ENCODE results near the gene SRGAP1. TPM values are rescaled to one million over a fixed set of nuclear protein-coding genes. Genes with fewer than 3 reads are reported as not detected.
"Not testable (repeated sequence)": the region's sequence is repeated elsewhere in the genome, so short reads cannot be mapped to it uniquely, and the experiment has no call there.

SRGAP1 gene
- total RNA-seq, 8 experiments from 2014 or later, result 2.2 to 11.4 (median 8.3) TPM

- in situ Hi-C loops (cut with MboI; ENCODE audit: low pct_unique_long_range_greater_than_20kb in 2 of 9, low sequenced_read_pairs in 9 of 9, unreplicated experiment in 9 of 9), result loop anchor here in 8 of 9 experiments (10.0 to 25.0 kb wide), 5 partner anchors 332 to 545 kb away; partner anchors contain the start of gene C12orf56 (in 3 of the 8)
- WGBS, 10 experiments, result 87 to 98% (median 95%) methylated on average over 5 to 15 of the region's 17 CpGs; no CpG with 5 or more reads in 2 of the 10 experiments
- H3K4me1 ChIP-seq (replicated peaks in 1 of 2); H3K27ac ChIP-seq; H3K4me3 ChIP-seq; ATAC-seq (replicated peaks in 6 of 8): not testable (repeated sequence)
Observed at GRCh38 chr12:63842750-63843149, 1.8 kb upstream of the SRGAP1 start.

GRCh38 chr12:63843254-63843720, 1.2 kb upstream of the SRGAP1 start:
- WGBS, 10 experiments, result 27 to 90% (median 47%) methylated on average over 3 to 10 of the region's 28 CpGs; no CpG with 5 or more reads in 3 of the 10 experiments
- ATAC-seq (replicated peaks in 6 of 8), result no peak
- H3K4me1 ChIP-seq (replicated peaks in 1 of 2), result peaks cover 4 to 9% of the 10 kb centered on the region in 2 donors
- in situ Hi-C loops (cut with MboI; ENCODE audit: low pct_unique_long_range_greater_than_20kb in 2 of 9, low sequenced_read_pairs in 9 of 9, unreplicated experiment in 9 of 9), result loop anchor here in 8 of 9 experiments (10.0 to 25.0 kb wide), 5 partner anchors 332 to 544 kb away; partner anchors contain the start of gene C12orf56 (in 3 of the 8)
- peak overlapping the region in 1 of 2 donors; percentile 0 for H3K27ac ChIP-seq
- peak overlapping the region; percentile 58 to 96 (median 71) for H3K4me3 ChIP-seq

GRCh38 chr12:63843721-63844390, 644 bp upstream of the SRGAP1 start:
- peak; percentile 86 to 91 (median 89) for ATAC-seq (replicated peaks in 6 of 8)
- Histone ChIP-seq H3K4me3 (peak overlapping the region; percentile 58 to 96 (median 71)), H3K27ac (peak overlapping the region; percentile 13 to 55), H3K4me1 (replicated peaks in 1 of 2) (peaks cover 4 to 9% of the 10 kb centered on the region in 2 donors)
- in situ Hi-C loops (cut with MboI; ENCODE audit: low pct_unique_long_range_greater_than_20kb in 2 of 9, low sequenced_read_pairs in 9 of 9, unreplicated experiment in 9 of 9), result loop anchor here in 8 of 9 experiments (10.0 to 25.0 kb wide), 5 partner anchors 331 to 543 kb away; partner anchors contain the start of gene C12orf56 (in 3 of the 8)
- 0 to 2% (median 0%) methylated on average over 4 to 13 of the region's 80 CpGs; no CpG with 5 or more reads in 7 of the 10 experiments for WGBS, 10 experiments

- H3K4me3 ChIP-seq, result peak overlapping the region; percentile 58 to 96 (median 71)
- in situ Hi-C loops (cut with MboI; ENCODE audit: low pct_unique_long_range_greater_than_20kb in 2 of 9, low sequenced_read_pairs in 9 of 9, unreplicated experiment in 9 of 9), result loop anchor here in 8 of 9 experiments (10.0 to 25.0 kb wide), 5 partner anchors 329 to 542 kb away; partner anchors contain the start of gene C12orf56 (in 3 of the 8)
- WGBS, 10 experiments, result 0 to 27% (median 4%) methylated on average over 1 to 2 of the region's 2 CpGs; no CpG with 5 or more reads in 2 of the 10 experiments
- no peak for ATAC-seq (replicated peaks in 6 of 8)
- H3K4me1 ChIP-seq (replicated peaks in 1 of 2), result peaks cover 4 to 9% of the 10 kb centered on the region in 2 donors
- no peak overlapping the region for H3K27ac ChIP-seq
Observed at GRCh38 chr12:63845726-63846125, 1.2 kb downstream of the SRGAP1 start.

DNA sequence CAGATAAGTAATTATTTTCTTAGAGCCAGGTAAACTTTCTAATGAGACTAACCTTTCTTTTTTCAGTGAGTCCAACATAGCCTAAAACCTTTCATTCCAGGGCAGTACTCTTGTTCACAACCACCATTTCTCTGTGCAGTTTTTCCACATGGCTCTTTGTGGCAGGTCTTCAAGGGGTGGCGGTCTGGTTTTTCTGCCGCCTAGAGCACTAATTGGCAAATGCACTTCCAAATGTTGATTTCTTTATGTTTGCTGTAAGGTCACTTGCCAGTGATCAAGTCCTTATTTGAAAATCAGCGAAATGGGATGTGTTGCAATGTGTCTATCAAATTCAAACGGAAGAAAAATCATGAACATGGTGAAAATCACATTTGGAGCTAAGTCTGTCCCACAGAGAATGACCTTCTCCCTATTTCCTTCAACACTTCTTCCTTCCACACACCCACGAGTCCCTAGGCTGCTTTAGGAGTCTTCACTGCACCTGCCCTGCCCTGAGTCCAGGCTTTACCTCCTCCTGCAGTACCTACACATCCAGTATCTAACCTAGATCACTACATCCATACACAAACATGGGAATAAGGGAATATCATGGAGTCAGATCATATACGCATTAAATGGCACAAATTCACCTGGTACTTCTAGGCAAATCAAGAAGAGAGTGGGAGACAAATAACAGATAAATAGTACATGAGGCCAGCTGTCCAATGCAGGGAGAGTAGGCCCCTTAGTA, 1.9 kb downstream of the SRGAP1 start:
- 0 to 76% (median 40%) methylated on average over 1 to 4 of the region's 6 CpGs; no CpG with 5 or more reads in 1 of the 10 experiments for whole genome bisulfite sequencing, 10 experiments
- peak overlapping the region; percentile 58 to 96 (median 71) for H3K4me3 ChIP-seq

DNA sequence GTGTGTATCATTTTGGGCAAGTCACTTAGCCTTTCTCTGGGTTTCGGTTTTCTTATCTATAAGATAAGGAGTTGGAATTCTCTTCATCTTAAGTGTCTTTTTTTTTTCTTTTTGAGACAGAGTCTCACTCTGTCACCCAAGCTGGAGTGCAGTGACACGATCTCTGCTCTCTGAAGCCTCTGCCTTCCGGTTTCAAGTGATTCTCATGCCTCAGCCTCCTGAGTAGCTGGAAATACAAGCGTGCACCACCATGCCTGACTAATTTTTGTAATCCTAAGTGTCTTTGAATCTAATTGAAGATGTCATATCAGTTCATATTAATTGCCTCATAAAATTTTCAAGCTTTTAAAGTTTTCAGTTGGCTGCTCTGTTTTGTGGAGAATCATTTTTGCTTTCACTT, 4.0 kb downstream of the SRGAP1 start:
- no peak overlapping the region for H3K27ac ChIP-seq
- no peak overlapping the region for H3K4me3 ChIP-seq
- peaks cover 4 to 9% of the 10 kb centered on the region in 2 donors for H3K4me1 ChIP-seq (replicated peaks in 1 of 2)
- no peak for ATAC-seq (replicated peaks in 6 of 8)
- in situ Hi-C loops (cut with MboI; ENCODE audit: low pct_unique_long_range_greater_than_20kb in 2 of 9, low sequenced_read_pairs in 9 of 9, unreplicated experiment in 9 of 9), result loop anchor here in 8 of 9 experiments (10.0 to 25.0 kb wide), 5 partner anchors 326 to 539 kb away; partner anchors contain the start of gene C12orf56 (in 3 of the 8)
- WGBS, 10 experiments, result 61 to 100% (median 87%) methylated on average over 1 to 4 of the region's 4 CpGs; no CpG with 5 or more reads in 1 of the 10 experiments

More for the DNA sequence above, 1.9 kb downstream of the SRGAP1 start:
- no peak overlapping the region for H3K27ac ChIP-seq
- in situ Hi-C loops (cut with MboI; ENCODE audit: low pct_unique_long_range_greater_than_20kb in 2 of 9, low sequenced_read_pairs in 9 of 9, unreplicated experiment in 9 of 9), result loop anchor here in 8 of 9 experiments (10.0 to 25.0 kb wide), 5 partner anchors 328 to 541 kb away; partner anchors contain the start of gene C12orf56 (in 3 of the 8)
- H3K4me1 ChIP-seq (replicated peaks in 1 of 2), result peaks cover 4 to 9% of the 10 kb centered on the region in 2 donors
- ATAC-seq (replicated peaks in 6 of 8), result no peak

DNA sequence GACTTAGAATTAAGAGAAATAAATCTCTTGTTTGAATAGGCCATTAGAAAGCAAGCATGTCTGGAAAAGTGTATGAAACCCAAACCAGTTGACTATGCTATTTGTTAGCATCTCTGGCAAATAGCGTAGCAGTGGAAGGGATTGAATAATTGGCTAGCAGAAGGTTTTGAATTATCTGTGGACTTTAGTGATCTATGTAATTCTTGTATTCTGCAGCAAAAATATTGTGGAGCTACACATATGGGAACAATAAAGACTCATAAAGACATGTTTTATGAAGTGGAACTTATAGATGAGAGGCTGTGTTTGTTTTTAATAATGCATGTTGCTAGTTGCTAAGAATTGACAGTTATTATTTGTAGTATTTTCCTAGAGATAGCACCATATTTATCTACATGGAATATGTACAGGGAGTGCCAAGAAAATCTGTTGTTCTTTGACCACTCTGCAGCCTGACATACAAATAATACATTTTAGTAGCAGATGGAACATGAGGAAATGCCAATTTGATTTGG, 4.7 kb downstream of the SRGAP1 start:
- Histone ChIP-seq H3K27ac (no peak overlapping the region), H3K4me1 (replicated peaks in 1 of 2) (peaks cover 4 to 9% of the 10 kb centered on the region in 2 donors), H3K4me3 (no peak overlapping the region)
- WGBS, 10 experiments, result 44 to 100% (median 74%) methylated on average over 1 of the region's 1 CpG; no CpG with 5 or more reads in 2 of the 10 experiments
- ATAC-seq (replicated peaks in 6 of 8), result no peak
- in situ Hi-C loops (cut with MboI; ENCODE audit: low pct_unique_long_range_greater_than_20kb in 2 of 9, low sequenced_read_pairs in 9 of 9, unreplicated experiment in 9 of 9), result loop anchor here in 8 of 9 experiments (10.0 to 25.0 kb wide), 5 partner anchors 326 to 538 kb away; partner anchors contain the start of gene C12orf56 (in 3 of the 8)

DNA sequence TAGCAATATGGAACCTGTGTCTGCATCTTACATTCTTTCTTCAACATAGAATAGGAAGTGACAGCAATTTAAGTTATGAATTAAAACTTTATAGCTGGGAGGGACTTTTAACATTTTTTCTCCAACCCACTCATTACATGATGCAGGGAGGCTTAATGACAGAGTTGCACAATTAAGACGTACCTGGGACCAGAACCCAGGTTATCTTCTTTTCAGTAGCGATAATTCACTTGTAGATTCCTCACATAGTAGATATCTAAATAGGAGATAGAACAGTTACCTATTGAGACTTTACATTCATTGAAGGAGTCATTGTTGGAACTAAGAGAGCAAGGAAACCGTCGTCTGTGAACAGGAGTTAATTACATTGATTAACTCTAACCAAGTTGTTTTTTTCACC, 5.1 kb downstream of the SRGAP1 start:
- Histone ChIP-seq H3K4me1 (replicated peaks in 1 of 2) (peaks cover 4 to 9% of the 10 kb centered on the region in 2 donors), H3K27ac (no peak overlapping the region), H3K4me3 (no peak overlapping the region)
- no peak for ATAC-seq (replicated peaks in 6 of 8)
- in situ Hi-C loops (cut with MboI; ENCODE audit: low pct_unique_long_range_greater_than_20kb in 2 of 9, low sequenced_read_pairs in 9 of 9, unreplicated experiment in 9 of 9), result loop anchor here in 8 of 9 experiments (10.0 to 25.0 kb wide), 5 partner anchors 325 to 538 kb away; partner anchors contain the start of gene C12orf56 (in 3 of the 8)
- 40 to 100% (median 84%) methylated on average over 1 to 4 of the region's 4 CpGs; no CpG with 5 or more reads in 1 of the 10 experiments for WGBS, 10 experiments

DNA sequence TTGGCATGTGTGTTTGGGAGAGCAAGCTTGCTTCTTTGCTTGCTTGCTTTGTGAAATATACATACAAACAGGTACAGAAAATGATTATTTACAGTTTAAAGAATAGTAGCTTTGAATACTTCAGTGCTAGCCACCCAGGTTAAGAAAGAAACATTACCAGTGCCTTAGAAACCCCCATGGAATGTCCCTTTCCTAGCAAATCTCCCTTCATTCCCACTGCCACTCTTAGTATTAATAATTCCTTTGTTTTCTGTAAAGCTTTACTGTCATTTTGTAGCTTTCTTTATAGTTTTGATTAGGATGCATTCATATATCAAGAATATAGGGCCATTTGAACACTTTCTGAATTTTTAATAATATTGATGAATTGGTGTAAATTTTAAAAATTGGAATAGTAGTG, 9.5 kb downstream of the SRGAP1 start:
- no peak overlapping the region for H3K4me3 ChIP-seq
- H3K27ac ChIP-seq, result no peak overlapping the region
- no peaks in the 10 kb centered on the region for H3K4me1 ChIP-seq (replicated peaks in 1 of 2)
- ATAC-seq (replicated peaks in 6 of 8), result no peak
- in situ Hi-C loops (cut with MboI; ENCODE audit: low pct_unique_long_range_greater_than_20kb in 2 of 9, low sequenced_read_pairs in 9 of 9, unreplicated experiment in 9 of 9), result no loop called here

- Histone ChIP-seq H3K27ac (no peak overlapping the region), H3K4me1 (replicated peaks in 1 of 2) (no peaks in the 10 kb centered on the region), H3K4me3 (no peak overlapping the region)
- in situ Hi-C loops (cut with MboI; ENCODE audit: low pct_unique_long_range_greater_than_20kb in 2 of 9, low sequenced_read_pairs in 9 of 9, unreplicated experiment in 9 of 9), result no loop called here
- ATAC-seq (replicated peaks in 6 of 8), result no peak
- WGBS, 10 experiments, result 80 to 100% (median 96%) methylated on average over 1 to 3 of the region's 3 CpGs; no CpG with 5 or more reads in 7 of the 10 experiments
Observed at GRCh38 chr12:63855299-63855698, 10.8 kb downstream of the SRGAP1 start.

DNA sequence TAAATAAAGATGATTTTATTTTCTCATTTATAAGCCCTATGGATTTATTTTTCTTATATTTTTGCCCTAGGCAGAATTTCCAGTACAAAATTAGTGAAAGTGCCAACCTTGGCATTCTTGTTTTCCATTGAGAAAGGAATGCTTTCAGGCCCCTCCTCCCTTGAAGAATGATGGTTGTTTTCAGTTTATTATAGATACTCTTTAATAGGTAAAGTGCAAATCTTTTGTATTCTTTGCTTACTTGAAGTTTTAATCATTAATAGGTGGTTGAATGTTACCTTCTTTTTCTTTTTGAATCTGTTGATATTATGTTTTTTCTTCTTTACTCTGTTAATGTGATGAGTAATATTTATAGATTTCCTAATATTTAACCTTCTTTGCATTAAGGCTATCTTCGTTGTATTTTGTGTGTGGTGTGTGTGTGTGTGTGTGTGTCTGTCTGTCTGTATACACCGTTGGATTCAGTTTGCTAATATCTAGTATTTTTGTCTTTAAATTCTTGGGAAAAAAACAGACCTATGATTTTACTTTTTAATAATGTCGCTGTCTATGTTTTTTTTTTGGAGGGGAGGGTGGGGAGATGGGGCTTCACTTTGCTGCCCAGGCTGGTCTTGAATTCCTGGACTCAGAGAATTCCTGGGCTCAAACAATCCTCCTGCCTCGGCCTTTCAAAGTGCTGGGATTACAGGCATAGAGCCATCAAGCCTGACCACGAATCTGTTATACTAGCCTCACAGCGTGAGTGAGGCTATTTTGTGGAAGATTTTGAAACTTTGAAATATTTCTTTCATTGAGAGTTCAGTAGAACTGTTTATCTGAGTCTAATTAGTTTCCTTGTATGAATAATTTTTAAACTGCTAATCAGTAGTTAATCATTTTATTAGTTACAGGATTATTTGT, 13.5 kb downstream of the SRGAP1 start:
- H3K4me3 ChIP-seq, result no peak overlapping the region
- in situ Hi-C loops (cut with MboI; ENCODE audit: low pct_unique_long_range_greater_than_20kb in 2 of 9, low sequenced_read_pairs in 9 of 9, unreplicated experiment in 9 of 9), result no loop called here
- H3K4me1 ChIP-seq (replicated peaks in 1 of 2), result peaks cover 0 to 6% of the 10 kb centered on the region in 2 donors
- ATAC-seq (replicated peaks in 6 of 8), result no peak
- no peak overlapping the region for H3K27ac ChIP-seq
- 52 to 100% (median 83%) methylated on average over 2 to 6 of the region's 6 CpGs; no CpG with 5 or more reads in 1 of the 10 experiments for whole genome bisulfite sequencing, 10 experiments
